HG03066 (cell line): ENCODE data around the gene PLCH2.

ENCODE experiments used
- ATAC-seq: cut with Tn5 transposase; IDR thresholded peaks from one replicate; pipeline ENCODE4 v1.9.1; 2021; ENCODE audit warnings: low read depth; ENCODE audit not compliant: unreplicated experiment

Gene PLCH2

DNA sequence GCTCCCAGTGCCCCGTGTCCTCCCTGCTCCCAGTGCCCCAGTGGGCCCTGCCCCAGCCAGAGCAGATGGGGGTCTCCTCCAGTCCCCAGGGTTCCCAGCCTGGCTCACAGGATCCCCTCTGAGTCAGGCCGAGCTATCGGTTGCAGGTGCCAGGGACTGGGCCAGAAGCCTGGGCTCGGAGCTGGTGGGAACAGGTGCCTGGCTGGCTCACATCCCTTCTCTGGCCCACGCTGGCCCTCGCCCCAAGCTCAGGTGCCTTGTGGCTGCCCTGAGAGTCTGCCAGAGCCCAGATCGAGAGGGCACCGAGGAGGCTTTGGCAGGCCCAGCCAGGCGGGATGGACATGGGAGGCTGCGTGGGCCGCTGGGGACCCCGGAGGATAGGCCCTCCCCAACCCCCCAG lies 18.9 kb downstream of the PLCH2 start:
- ATAC-seq = no peak

DNA sequence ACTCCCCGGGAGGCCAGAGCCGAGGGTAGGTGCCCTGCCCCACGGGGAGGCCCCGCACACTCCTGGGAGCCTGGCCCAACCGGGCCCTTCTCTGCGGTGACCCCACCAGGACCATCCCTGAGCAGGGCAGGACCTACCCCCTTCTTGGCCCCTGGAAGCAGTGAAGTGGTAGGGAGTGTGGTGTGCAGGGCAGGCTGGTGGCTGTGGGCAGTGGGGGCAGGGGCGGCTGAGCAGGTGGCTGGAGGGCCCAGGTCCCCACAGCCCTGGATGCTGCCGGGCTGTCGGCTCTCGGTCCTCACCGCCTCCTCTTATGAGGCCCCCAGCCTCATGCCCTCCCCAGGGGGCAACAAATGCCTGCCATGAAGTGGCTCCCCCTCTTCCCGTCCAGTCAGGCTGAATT lies 19.5 kb downstream of the PLCH2 start:
- no peak for ATAC-seq

DNA sequence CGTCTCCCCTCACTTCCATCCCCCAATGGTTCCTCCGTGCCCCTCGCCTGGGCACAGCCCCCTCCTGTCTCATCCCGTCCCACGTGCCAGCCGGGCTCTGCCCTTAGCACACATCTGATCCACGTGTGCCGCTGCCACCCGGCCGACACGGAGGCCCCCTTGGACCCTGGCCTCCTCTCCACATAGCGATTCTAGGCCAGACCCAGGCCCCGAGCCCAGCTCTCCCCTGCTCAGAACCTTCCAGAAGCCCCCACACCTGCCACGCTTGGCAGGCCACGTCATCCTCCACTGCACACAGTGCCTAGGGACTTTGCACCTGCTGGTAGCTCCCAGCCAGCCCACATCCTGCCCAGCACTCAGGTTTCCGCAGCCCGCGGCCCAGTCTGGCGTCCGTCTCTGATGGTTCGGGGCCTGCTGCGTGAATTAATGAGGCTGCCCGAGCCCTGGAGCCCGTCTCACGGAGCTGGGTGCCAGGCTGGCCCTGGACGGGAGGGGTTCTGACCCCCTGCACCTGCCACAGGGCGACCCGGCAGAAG lies 20.1 kb downstream of the PLCH2 start:
- no peak for ATAC-seq

DNA sequence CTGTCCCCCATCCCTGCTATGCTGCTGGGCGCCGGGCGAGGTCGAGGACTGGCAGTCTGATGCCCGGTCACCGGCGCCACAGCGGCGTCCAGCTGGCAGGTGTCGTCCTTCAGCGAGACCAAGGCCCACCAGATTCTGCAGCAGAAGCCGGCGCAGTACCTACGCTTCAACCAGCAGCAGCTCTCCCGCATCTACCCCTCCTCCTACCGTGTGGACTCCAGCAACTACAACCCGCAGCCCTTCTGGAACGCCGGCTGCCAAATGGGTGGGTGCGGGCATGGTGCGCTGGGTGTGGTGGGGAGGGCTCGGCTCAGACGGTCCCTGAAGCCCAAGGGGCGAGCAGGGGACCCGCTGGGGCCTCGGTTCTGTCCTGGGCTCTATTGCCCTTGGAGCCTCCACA lies 20.7 kb downstream of the PLCH2 start:
- no peak for ATAC-seq

DNA sequence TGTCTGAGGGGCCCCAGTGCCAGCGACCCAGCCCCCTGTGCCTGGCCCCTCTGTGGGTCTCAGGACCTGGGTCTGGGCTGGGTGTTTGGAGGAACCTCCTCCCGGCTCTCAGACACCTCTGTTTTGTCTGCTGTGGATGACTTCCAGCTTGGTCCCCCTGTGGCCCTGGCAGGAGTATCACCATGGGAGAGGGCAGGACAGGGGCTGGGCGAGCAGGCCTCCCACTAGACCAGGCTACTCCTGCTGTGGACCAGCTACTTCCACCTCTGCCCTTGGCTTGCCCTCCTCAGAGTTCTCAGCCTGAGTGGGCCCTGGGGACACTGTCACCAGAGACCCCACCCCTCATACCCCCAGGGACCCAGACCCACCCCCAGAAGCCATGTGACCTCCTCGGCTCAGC lies 21.8 kb downstream of the PLCH2 start:
- ATAC-seq = no peak

DNA sequence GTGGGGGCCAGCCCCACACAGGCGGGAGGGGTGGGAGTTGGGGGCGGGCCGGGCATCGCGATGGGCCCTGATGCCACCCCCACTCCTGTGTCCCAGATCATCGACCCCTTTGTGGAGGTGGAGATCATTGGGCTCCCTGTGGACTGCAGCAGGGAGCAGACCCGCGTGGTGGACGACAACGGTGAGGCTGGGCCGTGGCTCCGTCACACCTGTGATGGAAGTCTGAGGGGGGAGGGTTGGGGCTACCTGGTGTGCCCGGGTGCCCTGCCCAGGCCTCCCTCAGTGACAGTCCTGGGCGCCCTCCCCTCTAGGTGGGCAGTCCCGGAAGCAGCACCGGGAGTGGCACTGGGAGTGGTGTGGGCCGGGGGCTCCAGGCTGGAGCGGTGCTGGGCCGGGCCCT lies 22.6 kb downstream of the PLCH2 start:
- ATAC-seq = no peak

DNA sequence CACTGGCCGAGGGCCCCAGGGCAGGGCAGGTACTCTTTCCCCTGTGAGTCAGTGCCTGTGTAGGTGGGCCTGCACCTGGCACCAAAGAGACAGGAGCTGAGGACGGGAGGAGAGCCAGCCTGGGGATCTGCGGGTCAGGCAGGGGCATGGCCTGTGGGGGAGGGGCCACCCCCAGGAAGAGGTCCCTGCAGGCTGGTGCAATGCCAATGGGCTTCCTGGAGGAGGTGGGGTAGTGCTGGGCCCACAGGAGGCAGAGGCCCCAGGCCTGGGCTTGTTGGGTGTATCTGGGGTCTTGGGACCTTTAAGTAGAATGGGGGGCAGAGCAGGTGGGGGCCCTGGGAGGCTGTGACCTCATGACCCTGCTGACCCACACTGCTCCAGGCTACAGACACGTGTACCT lies 23.2 kb downstream of the PLCH2 start:
- ATAC-seq = no peak

DNA sequence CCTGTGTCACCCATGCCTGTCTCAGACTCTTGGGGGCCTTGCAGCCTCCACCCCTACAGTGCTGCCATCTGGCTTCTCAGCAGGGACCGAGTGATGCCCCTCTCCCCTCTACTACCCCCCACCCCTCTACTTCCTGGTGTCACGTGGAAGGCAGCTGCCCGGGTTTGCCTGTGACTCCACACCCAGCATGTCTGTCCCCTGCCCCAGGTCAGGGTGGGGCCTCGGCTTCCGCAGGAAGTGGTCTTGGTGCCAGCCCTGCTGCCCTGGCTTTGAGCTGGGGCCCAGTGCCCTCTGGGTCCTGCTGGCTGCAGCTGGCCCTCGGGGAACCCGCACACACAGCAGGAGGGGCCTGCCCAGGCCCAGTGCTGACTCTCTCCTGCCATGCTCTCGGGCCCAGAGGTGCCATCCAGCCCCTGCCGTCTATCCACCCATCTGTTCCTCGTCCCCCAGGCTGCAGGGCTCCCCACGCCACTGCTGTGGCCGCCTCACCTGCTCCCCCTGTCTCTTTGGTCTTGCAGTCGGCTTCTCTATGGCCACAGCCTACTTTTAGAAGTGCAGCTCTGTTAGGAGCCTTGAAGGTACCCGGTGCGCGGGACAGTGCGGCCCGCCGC lies 24.0 kb downstream of the PLCH2 start:
- ATAC-seq = no peak

DNA sequence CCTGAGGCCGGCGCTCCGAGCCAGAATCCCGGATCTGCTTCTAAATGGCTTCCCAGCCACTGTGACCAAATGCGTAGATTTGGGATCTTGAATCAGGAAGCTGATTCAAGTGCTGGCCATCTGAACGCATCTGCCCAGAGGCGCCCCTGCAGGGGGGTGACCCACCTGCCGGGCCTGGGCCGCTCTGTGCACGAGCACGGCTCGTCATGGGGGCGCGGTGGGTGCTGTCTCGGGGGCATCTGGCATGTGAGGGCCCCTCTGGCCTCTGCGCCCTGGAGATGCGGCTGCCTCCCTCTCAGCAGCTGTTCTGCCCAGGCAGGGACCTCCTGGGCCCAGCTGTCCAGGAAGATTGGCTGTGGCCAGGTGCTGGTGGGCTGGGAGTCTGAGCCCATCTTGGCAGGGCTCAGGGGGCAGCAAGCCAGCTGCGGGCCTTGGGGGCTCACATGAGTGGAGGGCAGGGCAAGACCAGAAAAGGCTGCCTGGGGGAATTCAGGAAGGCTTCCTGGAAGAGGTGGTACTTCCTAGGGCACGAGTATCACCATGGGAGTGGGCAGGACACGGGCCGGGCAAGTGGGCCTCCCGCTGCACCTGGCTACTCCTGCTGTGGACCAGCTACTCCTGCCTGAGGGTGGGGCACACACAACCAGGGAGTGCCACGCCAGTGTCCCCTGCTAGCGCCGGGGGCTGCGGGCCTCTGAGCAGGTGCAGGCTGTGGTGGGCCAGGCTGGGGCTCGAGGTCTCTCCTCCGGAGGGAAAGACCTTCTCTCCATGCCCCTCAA lies 25.1 kb downstream of the PLCH2 start:
- ATAC-seq = no peak

DNA sequence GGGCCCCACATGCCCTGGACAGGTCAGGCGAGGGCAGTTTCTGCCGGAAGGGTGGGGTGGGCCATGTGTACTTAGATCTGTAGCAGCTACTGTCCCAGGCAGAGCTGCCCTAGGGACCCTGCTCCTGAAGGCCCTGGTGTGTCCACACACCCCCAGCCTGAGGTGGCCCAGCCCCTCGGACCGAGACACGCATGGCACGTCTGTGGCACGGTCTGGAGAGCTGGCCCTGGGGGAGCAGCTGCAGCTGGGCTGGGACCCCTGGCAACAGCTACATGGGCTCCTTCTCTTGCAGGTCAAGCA lies 25.7 kb downstream of the PLCH2 start:
- no peak for ATAC-seq

DNA sequence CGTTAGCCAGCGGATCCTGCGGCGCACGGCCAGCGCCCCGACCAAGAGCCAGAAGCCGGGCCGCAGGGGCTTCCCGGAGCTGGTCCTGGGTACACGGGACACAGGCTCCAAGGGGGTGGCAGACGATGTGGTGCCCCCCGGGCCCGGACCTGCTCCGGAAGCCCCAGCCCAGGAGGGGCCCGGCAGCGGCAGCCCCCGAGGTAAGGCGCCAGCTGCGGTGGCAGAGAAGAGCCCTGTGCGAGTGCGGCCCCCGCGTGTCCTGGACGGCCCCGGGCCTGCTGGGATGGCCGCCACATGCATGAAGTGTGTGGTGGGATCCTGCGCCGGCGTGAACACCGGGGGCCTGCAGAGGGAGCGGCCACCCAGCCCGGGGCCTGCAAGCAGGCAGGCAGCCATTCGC lies 26.1 kb downstream of the PLCH2 start:
- ATAC-seq = no peak

DNA sequence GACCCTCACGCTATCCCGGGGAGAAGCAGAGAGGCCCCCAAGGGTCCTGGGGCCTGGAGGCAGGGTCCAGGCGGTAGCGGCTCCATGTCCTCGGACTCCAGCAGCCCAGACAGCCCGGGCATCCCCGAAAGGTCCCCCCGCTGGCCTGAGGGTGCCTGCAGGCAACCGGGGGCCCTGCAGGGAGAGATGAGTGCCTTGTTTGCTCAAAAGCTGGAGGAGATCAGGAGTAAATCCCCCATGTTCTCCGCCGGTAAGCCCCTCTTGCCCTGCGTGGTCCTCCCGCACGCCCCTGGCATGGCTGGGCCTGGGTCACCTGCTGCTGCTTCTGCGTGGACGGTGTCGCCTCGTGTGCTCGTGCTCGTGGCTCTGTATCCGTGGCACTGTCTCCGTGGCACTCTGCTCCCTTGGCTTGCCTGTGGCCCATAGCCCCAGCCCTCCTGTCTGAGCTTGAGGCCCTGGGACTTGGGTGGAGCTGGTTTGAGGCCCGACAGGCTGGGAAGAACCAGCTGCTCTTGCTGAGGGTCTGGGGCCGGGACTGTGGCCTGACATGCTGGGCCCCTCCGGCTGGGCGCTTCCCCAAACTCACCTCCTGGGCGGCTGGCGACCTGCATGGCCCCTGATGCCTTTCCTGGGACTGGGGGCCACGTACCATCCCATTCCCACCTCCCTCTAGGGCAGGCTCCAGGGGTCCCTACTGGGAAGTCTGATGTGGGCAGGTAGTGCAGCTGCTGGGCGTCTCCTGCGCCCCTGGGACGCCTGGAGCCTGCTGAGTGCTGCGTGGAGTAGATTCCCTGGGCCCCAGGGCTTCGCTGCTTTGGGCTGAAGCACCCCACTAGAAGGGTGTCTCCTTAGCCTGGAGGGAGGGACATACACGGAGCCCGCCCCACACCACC lies 26.8 kb downstream of the PLCH2 start:
- ATAC-seq = no peak

DNA sequence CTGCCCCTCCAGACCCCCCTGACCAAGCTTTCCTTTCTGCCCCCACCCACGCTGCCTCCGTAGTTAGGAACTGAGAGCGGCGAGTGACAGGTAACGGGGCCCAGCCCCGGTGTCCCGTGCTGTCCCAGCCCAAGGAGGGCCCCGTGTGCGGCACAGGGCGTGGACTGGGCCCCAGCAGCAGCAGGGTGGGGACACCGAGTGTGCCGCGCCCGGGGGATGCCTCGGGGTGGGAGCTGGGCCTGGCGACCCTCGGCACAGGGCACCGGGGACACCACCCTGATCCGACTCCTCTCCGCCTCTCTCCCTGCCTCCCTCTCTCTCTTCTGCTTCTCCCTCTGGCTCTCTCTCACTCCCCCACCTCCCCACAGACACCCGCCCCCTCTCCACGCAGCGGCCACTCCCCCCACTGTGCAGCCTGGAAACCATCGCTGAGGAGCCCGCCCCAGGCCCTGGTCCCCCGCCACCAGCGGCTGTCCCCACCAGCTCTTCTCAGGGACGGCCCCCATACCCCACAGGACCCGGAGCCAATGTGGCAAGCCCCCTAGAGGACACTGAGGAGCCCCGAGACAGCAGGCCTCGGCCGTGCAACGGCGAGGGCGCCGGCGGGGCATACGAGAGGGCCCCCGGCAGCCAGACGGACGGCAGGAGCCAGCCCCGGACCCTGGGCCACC lies 27.6 kb downstream of the PLCH2 start:
- no peak for ATAC-seq

DNA sequence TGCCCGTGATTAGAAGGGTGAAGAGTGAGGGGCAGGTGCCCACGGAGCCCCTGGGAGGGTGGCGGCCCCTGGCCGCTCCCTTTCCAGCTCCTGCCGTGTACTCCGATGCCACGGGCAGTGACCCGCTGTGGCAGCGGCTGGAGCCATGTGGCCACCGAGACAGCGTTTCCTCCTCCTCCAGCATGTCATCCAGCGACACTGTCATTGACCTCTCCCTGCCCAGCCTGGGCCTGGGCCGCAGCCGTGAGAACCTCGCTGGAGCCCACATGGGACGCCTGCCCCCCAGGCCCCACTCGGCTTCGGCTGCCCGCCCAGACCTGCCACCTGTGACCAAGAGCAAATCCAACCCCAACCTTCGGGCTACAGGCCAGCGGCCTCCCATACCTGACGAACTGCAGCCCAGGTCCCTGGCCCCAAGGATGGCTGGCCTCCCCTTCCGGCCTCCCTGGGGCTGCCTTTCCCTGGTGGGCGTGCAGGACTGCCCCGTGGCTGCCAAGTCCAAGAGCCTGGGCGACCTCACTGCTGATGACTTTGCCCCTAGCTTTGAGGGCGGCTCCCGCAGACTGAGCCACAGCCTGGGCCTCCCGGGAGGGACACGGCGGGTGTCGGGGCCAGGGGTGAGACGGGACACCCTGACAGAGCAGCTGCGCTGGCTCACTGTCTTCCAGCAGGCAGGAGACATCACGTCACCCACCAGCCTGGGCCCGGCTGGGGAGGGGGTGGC lies 28.3 kb downstream of the PLCH2 start:
- ATAC-seq = no peak

DNA sequence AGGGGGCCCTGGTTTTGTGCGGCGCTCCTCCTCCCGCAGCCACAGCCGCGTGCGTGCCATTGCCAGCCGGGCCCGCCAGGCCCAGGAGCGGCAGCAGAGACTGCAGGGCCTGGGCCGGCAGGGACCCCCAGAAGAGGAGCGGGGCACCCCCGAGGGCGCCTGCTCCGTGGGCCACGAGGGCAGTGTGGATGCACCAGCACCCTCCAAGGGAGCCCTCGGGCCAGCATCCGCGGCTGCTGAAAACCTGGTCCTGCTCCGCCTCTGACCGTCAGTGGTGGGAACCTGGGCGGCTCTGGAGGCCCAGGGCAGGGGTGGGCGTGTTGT lies 28.8 kb downstream of the PLCH2 start:
- no peak for ATAC-seq

DNA sequence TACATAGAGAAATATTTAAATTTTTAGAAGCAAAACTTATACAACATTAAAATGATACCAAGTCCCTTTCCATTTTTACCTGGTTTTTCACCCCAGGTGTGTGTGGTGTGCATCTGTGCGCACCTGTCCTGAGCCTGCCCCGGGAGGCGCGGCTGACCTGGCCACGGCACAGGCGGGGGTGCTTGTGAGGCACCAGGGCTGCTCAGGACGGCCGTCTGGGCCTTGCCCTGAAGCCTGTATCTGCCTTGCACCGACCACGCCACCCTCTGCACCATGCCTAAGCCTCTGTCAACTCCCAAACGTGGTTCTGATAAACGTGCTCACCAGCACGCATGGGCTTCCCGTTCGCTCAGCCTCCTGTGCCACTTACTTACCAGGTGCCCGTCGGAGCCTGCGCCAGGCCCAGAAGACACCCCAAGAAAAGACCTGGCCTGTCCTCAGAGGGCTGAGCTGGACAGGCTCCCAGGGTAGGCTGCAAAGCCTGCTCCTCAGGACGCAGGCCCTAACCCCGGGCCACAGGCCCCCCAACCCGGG lies 29.4 kb downstream of the PLCH2 start:
- ATAC-seq = no peak

DNA sequence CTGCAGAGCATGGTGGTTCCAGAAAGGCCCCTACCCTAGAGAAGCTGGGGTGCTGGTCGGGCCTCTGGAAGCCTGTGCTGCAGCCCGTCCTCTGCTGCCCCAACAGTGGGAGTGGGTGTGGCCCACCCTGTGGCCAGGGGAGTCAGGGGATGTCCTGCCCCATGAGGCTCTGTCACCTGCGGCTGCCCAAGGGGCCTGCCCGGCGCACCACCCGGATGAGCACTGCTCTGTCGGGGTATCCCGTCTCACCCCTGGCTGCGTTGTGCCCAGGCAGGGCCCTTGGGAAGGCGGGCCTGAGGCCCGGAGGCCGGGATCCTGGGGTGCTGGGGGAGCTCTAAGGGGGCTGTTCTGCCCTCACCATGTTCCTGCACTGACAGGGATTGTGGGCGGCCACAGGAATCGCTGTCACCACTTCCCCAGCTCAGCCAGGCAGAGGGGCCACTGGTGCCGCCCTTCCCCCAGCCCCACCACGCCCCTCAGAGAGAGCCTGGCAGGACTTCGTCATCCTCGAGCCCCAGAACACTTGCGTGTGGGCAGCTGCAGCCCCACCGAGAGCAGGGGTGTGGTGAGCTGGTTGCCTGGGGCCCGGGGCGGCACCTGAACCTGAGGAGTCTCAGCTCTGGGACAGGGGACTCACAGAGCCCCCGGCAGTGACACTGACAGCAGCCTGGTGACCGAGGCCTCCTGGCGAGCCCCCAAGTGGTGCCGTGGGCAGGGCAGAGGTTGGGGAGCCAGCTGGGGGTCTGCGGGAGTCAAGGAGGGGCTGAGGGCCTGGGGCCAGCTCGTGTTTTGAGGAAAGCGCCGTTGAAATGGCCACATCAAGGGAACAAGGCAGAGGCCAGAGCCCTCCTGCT lies 30.1 kb downstream of the PLCH2 start:
- ATAC-seq = no peak

DNA sequence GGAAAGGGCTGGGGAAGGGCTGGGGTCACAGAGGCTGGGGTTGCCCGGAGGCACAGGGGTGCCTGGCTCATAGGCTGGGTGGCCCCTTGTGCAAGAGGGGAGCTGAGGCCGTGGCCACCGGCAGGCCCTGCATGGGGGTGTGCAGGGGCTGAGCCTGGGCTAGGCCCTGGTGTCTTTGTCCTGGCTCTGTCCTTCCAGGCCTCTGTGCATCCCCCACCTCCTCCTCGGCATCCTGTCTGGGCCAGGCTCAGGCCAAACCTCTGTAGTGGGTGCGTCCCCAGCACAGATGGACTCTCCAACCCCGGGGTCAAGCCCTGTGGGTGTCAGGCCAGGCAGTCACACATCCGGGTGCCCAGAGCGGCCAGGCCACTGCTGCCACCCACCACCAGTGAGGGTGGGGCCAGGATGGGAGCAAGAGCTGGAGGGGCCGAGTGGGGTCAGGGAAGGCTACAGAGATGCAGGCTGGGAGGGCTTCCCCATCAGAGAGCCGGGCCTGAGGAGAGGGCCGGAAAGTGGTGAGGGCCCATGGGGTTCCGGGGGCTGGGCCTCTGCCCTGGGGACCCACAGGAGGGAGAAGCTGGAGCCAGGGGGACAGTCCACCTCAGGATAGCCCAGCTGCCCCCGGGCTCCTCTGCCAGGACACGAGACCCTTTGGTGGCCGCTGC lies 30.9 kb downstream of the PLCH2 start:
- ATAC-seq = no peak

DNA sequence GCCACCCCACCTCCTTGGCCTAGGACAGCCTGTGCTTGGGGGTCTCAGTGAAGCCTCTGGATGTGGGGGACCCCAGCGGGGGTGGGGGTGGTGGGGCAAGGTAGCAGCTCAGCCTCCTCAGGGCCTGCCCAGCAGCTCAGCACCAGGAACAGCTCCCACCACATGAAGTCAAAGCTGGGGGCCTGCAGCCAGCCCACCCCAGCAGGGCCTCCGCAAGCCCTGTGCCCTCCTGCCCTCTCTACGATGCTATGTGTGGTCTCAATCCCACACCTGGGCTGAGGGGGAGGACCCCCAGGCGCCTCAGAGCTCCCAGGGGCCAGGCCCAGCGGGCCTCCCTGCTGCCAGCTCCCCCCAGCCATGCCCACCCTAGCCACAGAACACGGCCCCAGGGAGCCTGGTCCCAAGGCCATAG lies 31.7 kb downstream of the PLCH2 start:
- no peak for ATAC-seq
